ENCODE results near the gene CATSPERB. TPM values are rescaled to one million over a fixed set of nuclear protein-coding genes. Genes with fewer than 3 reads are reported as not detected.

CATSPERB gene
- total and polyA plus RNA-seq, 2 experiments from 2014 or later: not detected

GRCh38 chr14:91660790-91661189 is 71.1 kb downstream of the CATSPERB start:
- H3K36me3 ChIP-seq: no peaks in the 10 kb centered on the region
- TF ChIP-seq, protein P1, sequence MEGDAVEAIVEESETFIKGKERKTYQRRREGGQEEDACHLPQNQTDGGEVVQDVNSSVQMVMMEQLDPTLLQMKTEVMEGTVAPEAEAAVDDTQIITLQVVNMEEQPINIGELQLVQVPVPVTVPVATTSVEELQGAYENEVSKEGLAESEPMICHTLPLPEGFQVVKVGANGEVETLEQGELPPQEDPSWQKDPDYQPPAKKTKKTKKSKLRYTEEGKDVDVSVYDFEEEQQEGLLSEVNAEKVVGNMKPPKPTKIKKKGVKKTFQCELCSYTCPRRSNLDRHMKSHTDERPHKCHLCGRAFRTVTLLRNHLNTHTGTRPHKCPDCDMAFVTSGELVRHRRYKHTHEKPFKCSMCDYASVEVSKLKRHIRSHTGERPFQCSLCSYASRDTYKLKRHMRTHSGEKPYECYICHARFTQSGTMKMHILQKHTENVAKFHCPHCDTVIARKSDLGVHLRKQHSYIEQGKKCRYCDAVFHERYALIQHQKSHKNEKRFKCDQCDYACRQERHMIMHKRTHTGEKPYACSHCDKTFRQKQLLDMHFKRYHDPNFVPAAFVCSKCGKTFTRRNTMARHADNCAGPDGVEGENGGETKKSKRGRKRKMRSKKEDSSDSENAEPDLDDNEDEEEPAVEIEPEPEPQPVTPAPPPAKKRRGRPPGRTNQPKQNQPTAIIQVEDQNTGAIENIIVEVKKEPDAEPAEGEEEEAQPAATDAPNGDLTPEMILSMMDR (IDR thresholded peaks at IDR 0.05; ENCODE audit: low read depth, low read length): no peak

GRCh38 chr14:91654836-91655235 is 77.0 kb downstream of the CATSPERB start:
- Histone ChIP-seq H3K9me3 (ENCODE audit: low read depth) (no peaks in the 10 kb centered on the region), H3K4me1 (ENCODE audit: low read depth) (no peaks in the 10 kb centered on the region), H3K4me3 (no peak overlapping the region), H3K36me3 (no peaks in the 10 kb centered on the region), H3K27me3 (no peaks in the 10 kb centered on the region), H3K27ac (no peak overlapping the region)
- TF ChIP-seq, protein P1 (IDR thresholded peaks at IDR 0.05; ENCODE audit: low read depth, low read length): no peak
- DNase-seq (ENCODE audit: low read depth in 1 of 2, low spot score in 1 of 2): no peak

More at GRCh38 chr14:91660790-91661189, 71.1 kb downstream of the CATSPERB start:
- DNase-seq (ENCODE audit: low read depth in 1 of 2, low spot score in 1 of 2): no peak
- Histone ChIP-seq H3K9me3 (ENCODE audit: low read depth) (no peaks in the 10 kb centered on the region), H3K4me1 (ENCODE audit: low read depth) (no peaks in the 10 kb centered on the region), H3K4me3 (no peak overlapping the region), H3K27me3 (no peaks in the 10 kb centered on the region), H3K27ac (no peak overlapping the region)

GRCh38 chr14:91653451-91653850 is 78.4 kb downstream of the CATSPERB start:
- Histone ChIP-seq H3K4me1 (ENCODE audit: low read depth) (no peaks in the 10 kb centered on the region), H3K9me3 (ENCODE audit: low read depth) (no peaks in the 10 kb centered on the region), H3K27me3 (no peaks in the 10 kb centered on the region), H3K4me3 (no peak overlapping the region), H3K36me3 (no peaks in the 10 kb centered on the region), H3K27ac (no peak overlapping the region)
- TF ChIP-seq, protein P1 (IDR thresholded peaks at IDR 0.05; ENCODE audit: low read depth, low read length): no peak
- no peak for DNase-seq (ENCODE audit: low read depth in 1 of 2, low spot score in 1 of 2)

DNA sequence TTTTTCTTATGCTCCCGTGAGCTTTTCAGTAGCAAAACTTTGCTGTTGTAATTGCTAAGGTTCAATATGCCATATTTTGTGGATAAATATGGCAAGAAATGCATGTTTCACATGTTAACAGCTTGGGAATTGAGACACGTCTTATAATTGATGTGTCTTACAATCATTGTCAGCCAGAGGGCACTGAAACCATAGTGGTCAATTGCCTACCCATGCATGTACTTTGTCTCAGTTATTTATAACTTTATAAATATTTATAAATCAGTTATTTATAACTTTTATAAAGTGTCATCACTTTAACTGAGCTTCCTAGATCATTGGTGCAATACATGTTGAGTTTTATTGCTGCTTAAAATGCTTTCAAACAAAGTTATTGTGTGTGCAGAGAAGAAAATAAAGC is 82.0 kb downstream of the CATSPERB start:
- TF ChIP-seq, protein P1 (IDR thresholded peaks at IDR 0.05; ENCODE audit: low read depth, low read length): peak; percentile 37
- DNase-seq (ENCODE audit: low read depth in 1 of 2, low spot score in 1 of 2): peak; percentile 51 to 52
- Histone ChIP-seq H3K27me3 (no peaks in the 10 kb centered on the region), H3K4me1 (ENCODE audit: low read depth) (no peaks in the 10 kb centered on the region), H3K9me3 (ENCODE audit: low read depth) (no peaks in the 10 kb centered on the region), H3K27ac (no peak overlapping the region), H3K36me3 (no peaks in the 10 kb centered on the region), H3K4me3 (no peak overlapping the region)

- Histone ChIP-seq H3K36me3 (no peaks in the 10 kb centered on the region), H3K4me3 (no peak overlapping the region), H3K4me1 (ENCODE audit: low read depth) (no peaks in the 10 kb centered on the region), H3K27me3 (no peaks in the 10 kb centered on the region), H3K9me3 (ENCODE audit: low read depth) (no peaks in the 10 kb centered on the region), H3K27ac (no peak overlapping the region)
- TF ChIP-seq, protein P1 (IDR thresholded peaks at IDR 0.05; ENCODE audit: low read depth, low read length): no peak
- no peak for DNase-seq (ENCODE audit: low read depth in 1 of 2, low spot score in 1 of 2)
Observed at GRCh38 chr14:91647856-91648255, 84.0 kb downstream of the CATSPERB start.

DNA sequence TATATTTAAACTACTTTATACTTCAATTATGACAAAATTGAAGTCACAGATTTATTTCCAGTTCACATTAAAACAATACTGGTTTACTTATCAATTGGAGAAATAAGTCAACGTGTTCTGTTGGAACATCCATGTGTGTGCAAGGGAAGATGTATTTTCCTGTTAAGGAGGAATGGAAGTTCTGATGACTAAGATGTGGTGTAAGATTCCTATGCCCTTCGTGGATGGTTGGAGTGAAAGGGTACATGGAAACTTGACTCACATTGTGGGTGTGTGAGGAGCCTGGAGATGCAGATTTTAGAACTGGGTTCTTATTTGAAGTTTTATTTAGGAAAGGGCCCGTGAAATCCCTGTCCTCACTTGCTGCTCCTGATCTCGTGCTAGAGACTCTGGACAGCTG is 95.3 kb downstream of the CATSPERB start:
- Histone ChIP-seq H3K36me3 (no peaks in the 10 kb centered on the region), H3K27ac (no peak overlapping the region)

More for the DNA sequence above, 95.3 kb downstream of the CATSPERB start:
- no peaks in the 10 kb centered on the region for H3K4me1 ChIP-seq (ENCODE audit: low read depth)
- no peaks in the 10 kb centered on the region for H3K9me3 ChIP-seq (ENCODE audit: low read depth)
- DNase-seq (ENCODE audit: low read depth in 1 of 2, low spot score in 1 of 2): no peak
- no peaks in the 10 kb centered on the region for H3K27me3 ChIP-seq
- no peak overlapping the region for H3K4me3 ChIP-seq
- TF ChIP-seq, protein P1 (IDR thresholded peaks at IDR 0.05; ENCODE audit: low read depth, low read length): no peak

All from cardiac muscle cell (in vitro differentiated cells and primary cell).